Nephron progenitor cell (in vitro differentiated cells): ENCODE data around the gene BLVRB.
"Not testable (repeated sequence)": the region's sequence is repeated elsewhere in the genome, so short reads cannot be mapped to it uniquely, and the experiment has no call there.

Source experiments
- DNase-seq: peaks from one replicate; pipeline ENCODE4 v3.0.0; 2021
- H3K27ac Mint-ChIP-seq: 2 replicates; pipeline ENCODE4 v1.8.0; 2021; ENCODE audit warnings: mild to moderate bottlenecking, moderate library complexity, mixed read lengths
- H3K27me3 Mint-ChIP-seq: 2 replicates; pipeline ENCODE4 v1.8.0; 2021; ENCODE audit warnings: mild to moderate bottlenecking, low read depth, mixed read lengths; ENCODE audit not compliant: poor library complexity
- H3K36me3 Mint-ChIP-seq: 2 replicates; pipeline ENCODE4 v1.8.0; 2021; ENCODE audit warnings: low read depth, mixed read lengths
- H3K4me1 Mint-ChIP-seq: 2 replicates; pipeline ENCODE4 v1.8.0; 2021; ENCODE audit warnings: mixed read lengths
- H3K4me3 Mint-ChIP-seq: 2 replicates; pipeline ENCODE4 v1.8.0; 2021; ENCODE audit warnings: mild to moderate bottlenecking, moderate library complexity, mixed read lengths
- H3K9me3 Mint-ChIP-seq: 2 replicates; pipeline ENCODE4 v1.8.0; 2021; ENCODE audit warnings: mild to moderate bottlenecking, moderate library complexity, mixed read lengths
- CTCF ChIP-seq: fragments of 200-600 bp; sonication (generic); IDR thresholded peaks from 2 replicates; pipeline ENCODE4 v1.5.0; 2021; ENCODE audit warnings: antibody characterized with exemption

Gene BLVRB

GRCh38 chr19:40458597-40458974 is 7.0 kb downstream of the BLVRB start:
- DNase-seq = no peak
- no peak overlapping the region for H3K27ac Mint-ChIP-seq
- no peaks in the 10 kb centered on the region for H3K9me3 Mint-ChIP-seq
- peaks cover 3% of the 10 kb centered on the region for H3K27me3 Mint-ChIP-seq
- no peak overlapping the region for H3K4me3 Mint-ChIP-seq
- H3K36me3 Mint-ChIP-seq = no peaks in the 10 kb centered on the region
- peaks cover 5% of the 10 kb centered on the region for H3K4me1 Mint-ChIP-seq
- no peak for TF ChIP-seq CTCF

GRCh38 chr19:40457953-40458596 is 7.5 kb downstream of the BLVRB start:
- Mint-ChIP-seq H3K9me3 (no peaks in the 10 kb centered on the region), H3K27ac (no peak overlapping the region), H3K4me1 (peaks cover 8% of the 10 kb centered on the region), H3K36me3 (no peaks in the 10 kb centered on the region), H3K27me3 (peaks cover 3% of the 10 kb centered on the region), H3K4me3 (no peak overlapping the region)
- no peak for DNase-seq
- TF ChIP-seq CTCF = no peak

- no peak for DNase-seq
- H3K4me1 Mint-ChIP-seq = peaks cover 10% of the 10 kb centered on the region
- TF ChIP-seq CTCF = no peak
- peaks cover 3% of the 10 kb centered on the region for H3K27me3 Mint-ChIP-seq
- H3K36me3 Mint-ChIP-seq = no peaks in the 10 kb centered on the region
- H3K9me3 Mint-ChIP-seq = no peaks in the 10 kb centered on the region
- H3K4me3 Mint-ChIP-seq = no peak overlapping the region
- no peak overlapping the region for H3K27ac Mint-ChIP-seq
Observed at GRCh38 chr19:40457048-40457447, 8.5 kb downstream of the BLVRB start.

GRCh38 chr19:40453943-40454342 is 11.6 kb downstream of the BLVRB start:
- Mint-ChIP-seq H3K36me3 (peaks cover 10% of the 10 kb centered on the region), H3K4me1 (peaks cover 10% of the 10 kb centered on the region)
- not testable (repeated sequence) for H3K9me3 Mint-ChIP-seq, DNase-seq, H3K27me3 Mint-ChIP-seq, H3K27ac Mint-ChIP-seq, H3K4me3 Mint-ChIP-seq

- Mint-ChIP-seq H3K4me1 (peaks cover 11% of the 10 kb centered on the region), H3K27ac (no peak overlapping the region), H3K4me3 (no peak overlapping the region), H3K27me3 (peaks cover 3% of the 10 kb centered on the region), H3K9me3 (no peaks in the 10 kb centered on the region), H3K36me3 (peaks cover 10% of the 10 kb centered on the region)
- no peak for DNase-seq
- no peak for TF ChIP-seq CTCF
Observed at GRCh38 chr19:40453151-40453735, 12.3 kb downstream of the BLVRB start.

- H3K27ac Mint-ChIP-seq = no peak overlapping the region
- H3K4me1 Mint-ChIP-seq = peaks cover 21% of the 10 kb centered on the region
- H3K4me3 Mint-ChIP-seq = no peak overlapping the region
- no peak for DNase-seq
- TF ChIP-seq CTCF = no peak
- no peaks in the 10 kb centered on the region for H3K9me3 Mint-ChIP-seq
- H3K36me3 Mint-ChIP-seq = peaks cover 10% of the 10 kb centered on the region
- H3K27me3 Mint-ChIP-seq = peaks cover 3% of the 10 kb centered on the region
Observed at GRCh38 chr19:40452016-40452415, 13.5 kb downstream of the BLVRB start.
